H9 (cell line): ENCODE results near the gene TBC1D8. TPM values are rescaled to one million over a fixed set of nuclear protein-coding genes. Genes with fewer than 3 reads are reported as not detected.

Experiments
- DNase-seq: peaks from one replicate; pipeline ENCODE4 v3.0.0-alpha.2; 2017
- H2AFZ ChIP-seq: one replicate; pipeline ENCODE4 v1.6.1; 2013; ENCODE audit warnings: mild to moderate bottlenecking, low read length, control low read depth, moderate library complexity
- H2AK5ac ChIP-seq: 2 replicates; pipeline ENCODE4 v1.6.1; 2013; ENCODE audit warnings: low read length, control low read depth, mixed read lengths; ENCODE audit not compliant: insufficient read length
- H2BK120ac ChIP-seq: one replicate; pipeline ENCODE4 v1.6.1; 2013; ENCODE audit warnings: low read depth, mild to moderate bottlenecking, low read length, control low read depth, inconsistent platforms; ENCODE audit not compliant: poor library complexity, severe bottlenecking
- H2BK12ac ChIP-seq: 2 replicates; pipeline ENCODE4 v1.6.1; 2013; ENCODE audit warnings: low read length, control low read depth, mixed read lengths, low read depth; ENCODE audit not compliant: insufficient read length
- H2BK15ac ChIP-seq: 2 replicates; pipeline ENCODE4 v1.6.1; 2013; ENCODE audit warnings: low read depth, low read length, control low read depth
- H2BK20ac ChIP-seq: one replicate; pipeline ENCODE4 v1.6.1; 2013; ENCODE audit warnings: low read depth, mild to moderate bottlenecking, low read length, control low read depth, inconsistent platforms; ENCODE audit not compliant: poor library complexity, severe bottlenecking
- H2BK5ac ChIP-seq: 2 replicates; pipeline ENCODE4 v1.6.1; 2013; ENCODE audit warnings: low read length, control low read depth, mixed read lengths; ENCODE audit not compliant: insufficient read length
- H3K14ac ChIP-seq: 2 replicates; pipeline ENCODE4 v1.6.1; 2013; ENCODE audit warnings: low read length, control low read depth; ENCODE audit not compliant: insufficient read depth
- H3K18ac ChIP-seq: 2 replicates; pipeline ENCODE4 v1.6.1; 2013; ENCODE audit warnings: low read depth, mild to moderate bottlenecking, mixed read lengths, low read length, control low read depth; ENCODE audit not compliant: insufficient read length
- H3K23ac ChIP-seq: 2 replicates; pipeline ENCODE4 v1.6.1; 2013; ENCODE audit warnings: low read length, control low read depth, mixed read lengths, low read depth; ENCODE audit not compliant: insufficient read length
- H3K23me2 ChIP-seq: 2 replicates; pipeline ENCODE4 v1.6.1; 2013; ENCODE audit warnings: low read depth, mild to moderate bottlenecking, mixed read lengths, low read length, control low read depth; ENCODE audit not compliant: insufficient read length, poor library complexity, severe bottlenecking
- H3K27ac ChIP-seq: 2 replicates; pipeline ENCODE4 v1.5.1; 2013; ENCODE audit warnings: low read length, control low read depth, mixed read lengths, low read depth; ENCODE audit not compliant: insufficient read length
- H3K27me3 ChIP-seq: 2 replicates; pipeline ENCODE4 v1.6.1; 2013; ENCODE audit warnings: low read length, control low read depth, inconsistent platforms; ENCODE audit not compliant: insufficient read depth
- H3K4ac ChIP-seq: 2 replicates; pipeline ENCODE4 v1.6.1; 2013; ENCODE audit warnings: low read depth, mild to moderate bottlenecking, control low read depth, inconsistent platforms, low read length, moderate library complexity
- H3K4me1 ChIP-seq: 2 replicates; pipeline ENCODE4 v1.6.1; 2013; ENCODE audit warnings: low read length, control low read depth, inconsistent platforms; ENCODE audit not compliant: insufficient read depth
- H3K4me2 ChIP-seq: 2 replicates; pipeline ENCODE4 v1.6.1; 2013; ENCODE audit warnings: low read length, control low read depth, mixed read lengths; ENCODE audit not compliant: insufficient read length, insufficient read depth
- H3K56ac ChIP-seq: 2 replicates; pipeline ENCODE4 v1.6.1; 2013; ENCODE audit warnings: low read depth, mild to moderate bottlenecking, mixed read lengths, low read length, control low read depth; ENCODE audit not compliant: insufficient read length
- H3K79me1 ChIP-seq: 2 replicates; pipeline ENCODE4 v1.6.1; 2013; ENCODE audit warnings: low read depth, mild to moderate bottlenecking, moderate library complexity, low read length, control low read depth, inconsistent platforms; ENCODE audit not compliant: insufficient read depth, poor library complexity, severe bottlenecking
- H3K79me2 ChIP-seq: 2 replicates; pipeline ENCODE4 v1.6.1; 2013; ENCODE audit warnings: low read length, control low read depth, inconsistent platforms; ENCODE audit not compliant: insufficient read depth
- H3K9ac ChIP-seq: 2 replicates; pipeline ENCODE4 v1.6.1; 2013; ENCODE audit warnings: low read length, control low read depth, mixed read lengths; ENCODE audit not compliant: insufficient read length; ENCODE audit errors: extremely low read depth
- H3K9me3 ChIP-seq: one replicate; pipeline ENCODE4 v1.6.1; 2013; ENCODE audit warnings: low read depth, low read length, inconsistent platforms; ENCODE audit not compliant: control insufficient read depth
- H3T11ph ChIP-seq: one replicate; pipeline ENCODE4 v1.6.1; 2013; ENCODE audit warnings: mild to moderate bottlenecking, low read length, control low read depth, inconsistent platforms
- H4K20me1 ChIP-seq: one replicate; pipeline ENCODE4 v1.6.1; 2013; ENCODE audit not compliant: control insufficient read depth, insufficient read length, insufficient read depth
- H4K5ac ChIP-seq: 2 replicates; pipeline ENCODE4 v1.6.1; 2013; ENCODE audit warnings: low read depth, mild to moderate bottlenecking, mixed read lengths, low read length, control low read depth; ENCODE audit not compliant: insufficient read length
- H4K8ac ChIP-seq: replicated peaks from 2 replicates; pipeline ENCODE4 v1.6.1; 2013; ENCODE audit warnings: low read length, control low read depth, mixed read lengths, low read depth; ENCODE audit not compliant: insufficient read length
- H4K91ac ChIP-seq: 2 replicates; pipeline ENCODE4 v1.6.1; 2013; ENCODE audit warnings: low read depth, mild to moderate bottlenecking, moderate library complexity, mixed read lengths, low read length, control low read depth; ENCODE audit not compliant: insufficient read length
- H3K27ac Mint-ChIP-seq, 3 experiments: 2 replicates in 2 of 3; 3 replicates in 1 of 3; pipeline ENCODE4 v1.8.0; 2020 to 2021; ENCODE audit warnings: mixed read lengths in 3 of 3, mild to moderate bottlenecking in 1 of 3, moderate library complexity in 1 of 3
- H3K27me3 Mint-ChIP-seq: 2 replicates; pipeline ENCODE4 v1.8.0; 2021; ENCODE audit warnings: low read depth, mild to moderate bottlenecking, moderate library complexity, mixed read lengths
- H3K36me3 Mint-ChIP-seq, 3 experiments: 2 replicates in 2 of 3; 3 replicates in 1 of 3; pipeline ENCODE4 v1.8.0; 2020 to 2021; ENCODE audit warnings: low read depth in 3 of 3, mixed read lengths in 3 of 3; ENCODE audit not compliant: insufficient read depth in 1 of 3
- H3K4me1 Mint-ChIP-seq, 2 experiments: 2 replicates each; pipeline ENCODE4 v1.8.0; 2020; ENCODE audit warnings: mixed read lengths in 2 of 2
- H3K4me3 Mint-ChIP-seq, 2 experiments: 2 replicates in 1 of 2; 3 replicates in 1 of 2; pipeline ENCODE4 v1.8.0; 2020 to 2021; ENCODE audit warnings: mild to moderate bottlenecking in 2 of 2, mixed read lengths in 2 of 2, moderate library complexity in 1 of 2
- H3K9me3 Mint-ChIP-seq, 2 experiments: 2 replicates in 1 of 2; 3 replicates in 1 of 2; pipeline ENCODE4 v1.8.0; 2020; ENCODE audit warnings: mild to moderate bottlenecking in 2 of 2, mixed read lengths in 2 of 2, moderate library complexity in 1 of 2
- WGBS: extraction: QIAGEN DNeasy Blood & Tissue Kit; methylation state at CpG from one replicate; pipeline ENCODE4 v1.1.7; 2013; ENCODE audit warnings: missing lambda C conversion rate, low lambda C conversion rate, mixed read lengths; ENCODE audit not compliant: insufficient read length; ENCODE audit errors: extremely low coverage; 5-methylcytosine and 5-hydroxymethylcytosine counted together
- total RNA-seq: library from RNA; stranded (reverse); gene quantifications from 2 replicates; pipeline ENCODE4 v1.2.1, GENCODE V29; 2021
- TF ChIP-seq, protein P1 (sequence below): fragments of 200-600 bp; sonication (generic); conservative IDR thresholded peaks from 3 replicates; pipeline ENCODE4 v1.8.0; 2021; ENCODE audit warnings: antibody characterized with exemption, mild to moderate bottlenecking

Gene TBC1D8
- total RNA-seq, 1 experiment from 2014 or later = 16.6 TPM

DNA sequence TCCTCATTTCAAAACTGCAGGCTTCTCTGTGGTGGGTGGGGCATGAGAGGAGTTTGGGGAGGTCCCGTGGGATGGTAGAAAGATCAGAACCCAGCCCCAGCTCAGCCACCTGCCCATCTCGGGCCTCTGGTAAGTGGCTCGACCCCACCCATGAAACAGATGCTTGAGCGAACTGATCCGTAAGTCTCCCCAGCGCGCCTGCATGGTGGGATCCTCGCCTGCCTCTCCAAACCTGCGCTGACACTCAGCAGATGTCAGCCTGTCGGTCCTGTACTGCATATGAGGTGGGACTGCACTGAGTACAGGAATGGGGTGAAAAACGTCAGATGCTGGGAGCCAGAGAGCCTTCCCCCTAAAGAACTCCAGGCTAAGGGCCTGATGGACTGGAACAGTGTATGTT is 165.0 kb downstream of the TBC1D8 start:
- no peak overlapping the region for H3K4me3 Mint-ChIP-seq
- WGBS = no CpG with 5 or more reads among the region's 11 CpGs
- no peak overlapping the region for H2BK12ac ChIP-seq

More for the DNA sequence above, 165.0 kb downstream of the TBC1D8 start:
- TF ChIP-seq, protein P1, sequence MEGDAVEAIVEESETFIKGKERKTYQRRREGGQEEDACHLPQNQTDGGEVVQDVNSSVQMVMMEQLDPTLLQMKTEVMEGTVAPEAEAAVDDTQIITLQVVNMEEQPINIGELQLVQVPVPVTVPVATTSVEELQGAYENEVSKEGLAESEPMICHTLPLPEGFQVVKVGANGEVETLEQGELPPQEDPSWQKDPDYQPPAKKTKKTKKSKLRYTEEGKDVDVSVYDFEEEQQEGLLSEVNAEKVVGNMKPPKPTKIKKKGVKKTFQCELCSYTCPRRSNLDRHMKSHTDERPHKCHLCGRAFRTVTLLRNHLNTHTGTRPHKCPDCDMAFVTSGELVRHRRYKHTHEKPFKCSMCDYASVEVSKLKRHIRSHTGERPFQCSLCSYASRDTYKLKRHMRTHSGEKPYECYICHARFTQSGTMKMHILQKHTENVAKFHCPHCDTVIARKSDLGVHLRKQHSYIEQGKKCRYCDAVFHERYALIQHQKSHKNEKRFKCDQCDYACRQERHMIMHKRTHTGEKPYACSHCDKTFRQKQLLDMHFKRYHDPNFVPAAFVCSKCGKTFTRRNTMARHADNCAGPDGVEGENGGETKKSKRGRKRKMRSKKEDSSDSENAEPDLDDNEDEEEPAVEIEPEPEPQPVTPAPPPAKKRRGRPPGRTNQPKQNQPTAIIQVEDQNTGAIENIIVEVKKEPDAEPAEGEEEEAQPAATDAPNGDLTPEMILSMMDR = no peak
- Histone ChIP-seq H3K79me2 (no peaks in the 10 kb centered on the region), H3K27ac (no peak overlapping the region), H4K8ac (no peak overlapping the region), H3K14ac (no peak overlapping the region), H2BK15ac (no peak overlapping the region), H4K5ac (no peak overlapping the region), H3K23ac (no peak overlapping the region), H3K9ac (no peak overlapping the region), H3K9me3 (no peaks in the 10 kb centered on the region), H2BK5ac (no peak overlapping the region), H3K4me1 (no peaks in the 10 kb centered on the region), H3K4me2 (no peak overlapping the region), H3T11ph (no peak overlapping the region), H3K56ac (no peak overlapping the region), H4K91ac (no peak overlapping the region), H3K18ac (no peak overlapping the region), H4K20me1 (peaks cover 5% of the 10 kb centered on the region), H2AFZ (no peak overlapping the region), H3K27me3 (no peaks in the 10 kb centered on the region), H2AK5ac (no peak overlapping the region), H3K23me2 (no peaks in the 10 kb centered on the region), H2BK20ac (no peak overlapping the region), H3K79me1 (no peaks in the 10 kb centered on the region), H2BK120ac (no peak overlapping the region), H3K4ac (no peak overlapping the region)
- H3K27me3 Mint-ChIP-seq = peaks cover 4% of the 10 kb centered on the region
- no peak overlapping the region for H3K27ac Mint-ChIP-seq
- H3K4me1 Mint-ChIP-seq = peaks cover 14 to 20% of the 10 kb centered on the region in 2 experiments
- no peaks in the 10 kb centered on the region; a peak in 1 of 7 replicates for H3K36me3 Mint-ChIP-seq
- no peak for DNase-seq
- H3K9me3 Mint-ChIP-seq = no peaks in the 10 kb centered on the region; a peak in 1 of 5 replicates
